Suppressor macrophage treated with lipopolysaccharide for 1 hour (primary cell): ENCODE data around the gene IQSEC1.

ENCODE experiments used
- DNase-seq, 3 donors: peaks; one replicate each; pipeline ENCODE4 v3.0.0-alpha.2; 2020 to 2022

The IQSEC1 gene

DNA sequence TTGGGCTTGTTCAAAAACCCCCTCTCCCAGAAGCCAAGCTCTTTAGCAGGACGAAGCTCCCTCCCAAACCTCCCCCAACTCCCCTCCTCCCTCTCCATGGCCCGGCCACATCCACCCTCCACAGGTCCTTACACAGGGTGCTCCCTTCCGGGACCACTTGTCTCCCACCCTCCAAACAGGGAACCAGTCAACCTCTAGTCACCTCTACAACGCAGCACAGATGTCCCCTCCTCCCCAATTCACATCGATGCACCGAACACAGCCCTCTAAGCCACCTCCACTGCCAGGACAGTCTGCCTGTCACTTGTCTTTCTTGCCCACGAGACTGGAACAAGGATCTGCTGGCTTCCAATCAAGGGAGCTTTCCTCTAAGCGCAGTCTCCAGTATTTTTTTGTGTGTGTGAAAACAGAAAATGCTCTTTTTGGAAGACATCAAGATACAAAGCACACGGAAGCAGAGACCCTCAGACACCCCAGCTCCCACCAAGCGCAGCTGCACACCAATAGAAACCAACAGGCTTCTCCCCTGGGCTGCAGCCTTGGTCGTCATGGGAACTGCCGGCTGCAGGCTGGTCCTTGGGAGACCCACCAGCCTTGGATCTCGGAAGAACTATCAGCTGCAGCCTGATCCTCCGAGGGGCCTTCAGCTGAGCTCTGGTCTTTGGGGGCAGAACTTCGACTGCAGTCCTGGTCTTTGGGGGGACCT, 26.5 kb downstream of the IQSEC1 start:
- DNase-seq: no peak

DNA sequence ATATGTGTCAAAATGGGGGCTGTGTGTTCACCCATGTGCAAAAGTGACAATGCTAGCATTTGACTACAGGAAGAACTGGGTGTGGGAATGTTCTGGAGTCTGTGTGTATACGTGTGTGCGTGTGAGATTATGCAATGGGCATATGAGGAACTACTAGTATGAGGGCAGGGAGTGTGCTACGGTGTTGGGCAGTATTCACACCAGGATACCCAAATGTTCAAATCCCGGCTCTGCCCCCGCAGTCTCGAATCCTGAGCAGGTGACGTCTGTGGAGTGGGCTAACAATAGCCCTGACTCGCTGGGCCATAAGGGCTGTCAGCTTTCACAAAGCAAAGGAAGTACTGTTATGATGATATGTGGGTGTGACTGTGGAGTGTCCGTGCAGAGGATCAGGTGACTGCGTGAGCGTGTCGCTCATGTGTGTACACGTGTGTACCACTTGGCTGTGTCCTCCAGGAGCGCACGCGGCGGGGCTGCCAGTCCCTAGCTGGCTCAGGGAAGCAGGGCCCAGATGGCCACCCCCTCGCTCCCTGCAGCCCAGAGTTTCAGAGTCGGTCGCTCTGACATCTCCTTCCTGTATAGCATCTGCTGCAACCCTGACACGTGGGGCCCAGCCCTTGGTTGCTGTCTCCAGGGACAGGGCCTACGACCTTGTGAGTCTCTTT, 27.2 kb downstream of the IQSEC1 start:
- DNase-seq: peak; percentile 52 to 65 (median 53)

DNA sequence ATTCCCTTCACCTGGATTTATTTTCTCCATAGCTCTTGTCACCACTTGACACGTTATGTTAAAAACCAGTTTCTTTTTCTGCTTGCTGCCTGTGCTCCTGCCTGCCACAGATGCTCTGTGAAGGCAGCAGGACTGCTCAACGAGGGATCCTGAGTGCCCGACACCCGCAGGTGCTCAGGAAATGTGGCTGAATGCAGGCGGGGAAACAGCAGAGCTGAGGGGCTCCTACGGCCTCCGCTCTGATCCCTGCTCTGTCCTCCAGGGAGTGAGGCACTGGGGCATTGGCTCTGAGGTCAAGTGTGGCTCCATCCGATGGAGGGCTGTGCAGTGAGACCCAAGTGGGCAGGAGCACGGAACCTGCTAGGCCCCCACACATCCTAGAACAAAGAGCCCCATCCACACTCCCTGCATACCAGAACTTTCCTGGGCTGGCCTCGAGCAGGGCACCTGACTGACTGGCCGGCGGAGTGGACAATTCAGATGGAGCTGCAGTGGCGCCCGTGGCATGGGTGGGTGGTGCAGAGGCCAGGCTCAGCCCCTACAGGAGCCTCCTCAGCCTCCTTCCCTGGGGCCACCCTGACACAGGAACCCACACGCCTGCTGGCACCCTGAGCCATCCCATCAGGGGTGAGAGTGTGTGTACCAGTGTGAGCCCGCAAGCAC, 27.9 kb downstream of the IQSEC1 start:
- no peak for DNase-seq

DNA sequence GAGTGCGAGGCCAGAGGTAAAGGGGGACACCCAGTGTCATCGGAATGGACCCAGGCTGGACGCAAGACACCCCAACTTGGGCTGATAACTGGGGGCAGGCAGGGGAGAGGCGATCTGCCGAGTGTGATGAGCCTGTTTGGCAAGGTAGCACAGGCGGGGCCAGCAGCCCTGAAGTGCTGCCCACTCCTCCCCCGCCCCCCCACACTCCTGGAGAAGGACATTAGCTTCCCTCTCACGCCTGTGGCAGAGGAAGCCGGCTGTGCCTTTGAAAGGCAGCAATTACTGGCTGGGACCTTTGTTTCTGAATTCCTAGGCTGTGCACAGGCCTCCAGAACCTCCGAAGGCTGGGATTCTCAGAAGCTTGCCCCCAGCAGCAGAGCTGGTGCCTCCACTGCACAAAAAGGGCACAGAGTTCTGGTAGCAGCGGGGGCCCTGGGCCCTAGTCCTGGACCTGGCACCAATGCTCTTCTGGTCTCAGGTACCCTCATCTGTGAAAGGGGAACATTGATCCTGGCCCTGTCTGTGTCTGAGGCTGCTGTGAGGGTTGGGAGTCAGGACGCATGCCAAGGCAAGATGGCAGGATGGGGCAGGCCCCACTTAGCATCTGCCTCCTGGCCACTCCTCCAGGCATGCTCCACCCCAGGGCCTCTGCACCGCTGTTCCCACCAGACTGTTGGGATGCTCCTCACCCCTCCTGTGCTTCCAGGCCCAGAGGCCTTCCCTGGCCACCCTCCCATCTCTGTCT, 28.6 kb downstream of the IQSEC1 start:
- DNase-seq: no peak

DNA sequence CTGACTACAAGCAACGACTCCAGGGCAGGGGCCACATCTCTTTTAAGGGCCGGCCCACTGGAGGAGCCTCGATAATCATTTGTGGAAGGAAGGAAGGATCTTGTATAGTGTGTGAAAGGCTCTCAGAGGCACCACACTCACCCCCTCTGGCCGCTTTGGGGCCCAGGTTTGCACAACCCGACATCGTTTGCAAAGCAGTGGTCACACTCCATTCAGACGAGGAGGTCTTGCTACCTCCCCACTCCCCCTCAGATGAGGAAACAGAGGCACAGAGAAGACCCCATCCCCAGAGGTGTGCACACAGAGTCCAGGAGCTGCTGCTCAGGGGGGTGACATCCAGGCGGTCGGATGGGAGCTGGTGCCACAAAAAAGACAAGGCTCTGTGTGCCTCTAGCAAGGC, 29.6 kb downstream of the IQSEC1 start:
- no peak for DNase-seq

DNA sequence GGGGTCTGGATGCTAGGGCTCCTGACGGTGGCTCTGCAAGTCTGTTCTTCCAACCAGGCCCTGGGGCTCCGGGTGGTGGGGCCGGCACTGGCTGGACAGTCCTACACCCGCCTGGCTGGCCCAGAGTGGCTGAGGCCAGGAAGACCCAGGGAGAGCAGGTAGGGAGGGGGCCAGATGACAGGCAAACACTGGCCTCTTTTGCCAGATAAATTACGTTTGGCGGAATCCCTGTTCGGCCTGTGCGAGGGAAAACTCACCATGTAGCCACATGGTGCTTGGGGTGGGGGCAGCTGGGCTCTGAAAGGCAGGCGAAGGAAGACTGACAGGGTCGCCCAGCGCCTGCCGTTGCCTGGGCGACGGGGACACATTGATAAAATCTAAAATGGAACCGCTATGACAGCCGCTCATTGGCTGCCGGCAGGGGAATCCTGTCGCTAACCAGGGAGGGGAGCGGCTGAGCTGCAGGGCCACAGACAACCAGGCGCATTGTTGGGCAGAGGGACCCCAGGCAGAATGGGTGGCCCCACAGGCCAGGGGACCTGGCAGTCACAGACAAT, 30.4 kb downstream of the IQSEC1 start:
- no peak for DNase-seq

DNA sequence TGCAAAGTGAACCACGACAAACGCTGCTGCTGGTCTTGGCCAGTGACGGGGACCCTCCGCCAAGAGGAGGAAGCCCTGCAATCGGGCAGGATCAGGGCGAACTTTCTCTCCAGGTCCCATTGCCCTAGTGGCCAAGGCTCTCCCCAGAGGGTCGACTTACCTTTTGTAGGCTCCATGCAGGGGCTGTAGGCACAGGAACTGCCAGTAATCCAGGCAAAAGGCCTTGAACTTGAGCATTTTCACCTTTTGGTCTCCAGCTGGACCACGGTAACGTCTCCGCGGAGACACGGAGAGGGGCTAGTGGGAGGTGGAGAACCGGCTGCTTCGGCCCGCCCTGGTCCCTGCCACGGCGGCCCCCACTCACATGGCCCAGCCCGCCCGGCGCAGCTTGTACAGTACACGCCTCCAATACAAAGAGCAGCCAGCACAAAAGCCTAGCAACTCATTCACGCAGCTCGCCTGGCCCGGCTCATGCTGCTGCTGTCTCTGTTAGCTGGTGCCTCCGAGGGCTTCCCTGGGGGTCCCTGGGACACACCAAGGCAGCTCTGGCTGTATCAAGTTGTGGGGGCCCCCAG, 31.0 kb downstream of the IQSEC1 start:
- DNase-seq: no peak

DNA sequence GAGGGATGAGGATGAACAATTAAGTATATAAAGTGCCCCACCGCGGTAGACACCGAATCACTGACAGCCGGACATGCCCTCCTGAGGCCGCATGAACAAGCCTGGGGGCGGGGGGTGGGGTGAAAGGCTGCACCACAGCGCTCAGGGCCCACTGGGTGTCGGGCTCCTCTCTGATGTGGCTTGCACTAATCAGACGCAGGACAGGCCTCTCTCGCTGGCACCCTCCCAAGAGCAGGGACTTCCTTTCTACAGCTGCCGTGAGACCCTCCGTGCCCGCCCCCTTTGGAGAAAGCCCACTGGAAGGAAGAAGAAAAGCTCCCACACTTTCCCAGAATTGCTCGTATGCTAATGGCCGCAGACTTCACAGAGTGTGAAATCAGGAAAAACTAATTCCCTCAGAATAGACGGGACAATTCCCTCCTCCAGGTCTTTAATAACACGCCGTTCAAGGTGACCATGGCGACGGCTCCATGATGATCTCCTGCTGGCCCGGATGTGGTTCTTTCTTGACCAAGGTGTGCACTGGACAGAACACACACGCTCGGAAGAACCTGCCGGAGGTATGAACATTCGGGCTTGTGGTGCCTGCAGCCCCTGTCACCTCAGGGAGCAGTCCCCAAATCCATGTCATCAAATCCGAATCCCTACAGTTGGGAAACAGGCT, 32.0 kb downstream of the IQSEC1 start:
- DNase-seq: no peak

DNA sequence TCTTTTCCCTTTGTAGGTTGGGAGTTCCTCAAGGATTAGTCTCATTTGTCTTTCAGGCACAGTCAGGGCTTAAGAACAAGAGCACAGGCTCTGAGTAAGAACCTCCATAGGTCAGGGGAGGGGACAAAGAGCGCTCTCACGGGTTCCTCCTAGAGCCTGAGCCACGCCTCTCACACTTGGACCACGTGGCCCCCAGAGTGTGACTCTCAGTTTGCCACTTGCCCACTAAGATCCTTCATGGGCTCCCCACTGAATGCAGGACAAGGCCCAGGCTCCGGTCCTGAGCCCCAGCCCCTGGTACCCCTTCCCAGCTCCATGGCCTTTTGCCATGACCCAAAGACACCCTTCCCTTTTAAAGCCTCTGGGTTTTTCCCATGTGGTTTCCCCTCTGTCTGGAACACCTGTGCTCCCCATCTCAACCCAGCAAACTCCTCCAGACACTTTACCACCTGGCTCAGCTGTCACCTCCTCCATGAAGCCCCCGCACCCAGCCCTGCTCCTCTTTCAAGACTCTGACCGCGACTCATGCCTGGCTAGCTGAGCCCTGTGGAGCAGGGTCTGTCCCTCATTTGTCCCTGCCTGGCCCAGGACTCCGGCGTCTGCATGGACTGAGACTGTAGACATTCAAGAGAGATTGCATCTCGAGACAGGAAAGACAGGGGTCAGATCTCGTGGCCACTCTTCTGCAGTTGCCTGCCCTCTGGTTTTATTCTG, 32.7 kb downstream of the IQSEC1 start:
- peak; percentile 69 to 77 (median 72) for DNase-seq

DNA sequence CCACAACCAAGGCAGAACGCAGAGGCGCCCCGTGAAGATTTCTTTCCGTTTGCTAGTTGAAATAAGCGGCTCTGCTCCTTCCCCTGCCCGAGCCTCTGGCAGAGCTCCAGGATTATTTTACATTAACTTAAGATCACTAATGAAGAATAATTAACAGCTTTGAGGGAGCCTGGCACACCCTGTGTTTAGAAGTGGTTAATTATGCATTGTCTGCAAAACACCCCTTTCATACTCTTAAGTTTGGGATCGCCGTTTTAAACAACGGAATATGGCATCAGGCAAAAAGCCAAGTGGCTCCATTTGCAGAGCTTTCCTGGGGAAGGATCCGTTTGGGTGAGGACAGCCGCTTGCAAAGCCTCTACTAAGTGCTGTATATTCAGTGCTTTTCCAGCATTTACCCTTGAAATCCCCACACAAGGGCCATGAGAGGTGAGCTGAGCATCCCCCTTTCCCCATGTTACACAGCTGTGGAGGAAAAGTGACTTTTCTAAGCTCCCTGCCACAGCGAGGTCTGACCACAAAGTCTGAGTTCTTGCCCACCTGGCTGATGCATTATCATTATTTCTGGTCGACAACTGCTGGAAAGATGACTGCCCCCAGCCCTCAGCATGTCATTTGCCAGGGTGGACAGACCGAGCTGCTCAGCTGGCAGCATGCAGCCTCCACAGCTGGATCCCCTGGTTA, 33.9 kb downstream of the IQSEC1 start:
- no peak for DNase-seq

DNA sequence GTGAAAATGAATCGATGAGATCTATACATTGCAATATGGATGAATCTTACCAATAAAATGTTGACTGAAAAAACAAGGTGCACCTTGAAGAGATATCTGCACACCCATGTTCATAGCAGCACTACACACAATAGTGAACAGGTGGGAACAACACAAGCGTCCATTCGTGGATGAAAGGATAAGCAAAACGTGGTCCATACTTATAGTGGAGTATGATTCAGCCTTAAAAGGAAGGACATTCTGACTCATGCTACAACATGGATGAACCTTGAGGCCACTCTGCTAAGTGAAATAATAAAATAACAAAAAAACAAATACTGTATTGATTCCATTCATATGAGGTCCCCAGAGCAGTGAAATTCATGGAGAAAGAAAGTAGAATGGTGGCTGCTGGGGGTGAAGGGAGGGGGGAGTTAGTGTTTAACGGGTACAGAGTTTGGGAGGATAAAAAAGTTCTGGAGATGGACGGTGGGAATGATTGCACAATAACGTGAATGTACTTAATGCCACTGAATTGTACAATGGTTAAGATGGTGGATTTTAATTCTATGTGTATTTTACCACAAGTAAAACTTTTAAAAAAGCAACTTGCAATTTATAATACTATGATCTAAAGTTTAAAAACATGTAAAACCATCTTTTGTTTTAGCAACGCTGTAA, 35.6 kb downstream of the IQSEC1 start:
- DNase-seq: no peak

DNA sequence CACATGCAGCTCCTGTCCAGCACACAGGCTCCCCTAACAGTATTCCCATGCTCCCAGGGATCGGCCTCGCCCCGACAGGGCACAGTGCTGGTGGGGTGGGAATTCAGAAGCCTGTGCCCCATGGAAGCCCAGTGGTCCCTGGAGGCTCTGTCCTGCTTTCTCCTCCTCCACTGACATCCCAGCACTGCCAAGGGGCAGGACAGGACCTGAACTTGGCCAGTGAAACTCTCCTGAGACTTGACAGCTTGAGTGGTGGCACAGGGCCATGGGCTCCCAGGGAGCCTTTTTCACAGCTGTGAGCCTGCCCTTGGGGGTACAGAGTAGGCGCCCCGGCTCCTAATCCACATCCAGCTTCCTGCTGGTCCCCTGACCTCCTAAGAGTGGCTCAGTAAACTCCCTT, 38.4 kb downstream of the IQSEC1 start:
- DNase-seq: no peak

DNA sequence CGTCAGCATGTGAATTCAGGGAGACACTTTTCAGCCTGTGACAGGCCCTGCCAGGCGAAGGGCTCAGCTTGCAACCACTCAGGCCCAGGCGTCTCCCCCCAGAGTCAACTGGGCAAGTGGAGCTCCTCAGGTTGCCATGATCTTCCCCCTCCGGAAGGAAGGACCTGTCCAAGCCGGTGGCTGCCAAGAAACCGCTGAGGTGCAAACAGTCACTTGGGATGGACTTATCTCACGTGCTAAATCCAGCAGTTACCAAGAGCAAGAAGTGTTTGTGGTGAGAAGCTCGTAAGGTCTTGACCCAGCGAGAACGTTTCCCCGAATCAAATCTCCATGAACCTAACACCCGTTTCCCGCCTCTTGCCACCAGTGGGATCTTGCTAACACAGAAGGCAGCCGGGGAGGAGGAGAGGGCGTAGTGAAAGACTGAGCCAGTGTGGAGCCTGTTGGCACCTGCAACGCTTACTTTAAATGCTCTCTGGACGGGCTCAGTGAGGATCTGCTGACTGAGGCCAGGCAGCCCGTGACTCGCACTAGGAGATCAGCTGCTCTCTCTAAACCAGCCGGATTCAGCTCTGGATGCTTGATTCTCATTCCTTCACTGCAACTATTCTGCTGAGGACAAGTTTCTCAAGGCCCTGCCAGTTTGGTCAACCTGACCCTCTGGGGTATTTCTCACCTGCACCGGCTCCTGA, 39.0 kb downstream of the IQSEC1 start:
- DNase-seq: no peak

DNA sequence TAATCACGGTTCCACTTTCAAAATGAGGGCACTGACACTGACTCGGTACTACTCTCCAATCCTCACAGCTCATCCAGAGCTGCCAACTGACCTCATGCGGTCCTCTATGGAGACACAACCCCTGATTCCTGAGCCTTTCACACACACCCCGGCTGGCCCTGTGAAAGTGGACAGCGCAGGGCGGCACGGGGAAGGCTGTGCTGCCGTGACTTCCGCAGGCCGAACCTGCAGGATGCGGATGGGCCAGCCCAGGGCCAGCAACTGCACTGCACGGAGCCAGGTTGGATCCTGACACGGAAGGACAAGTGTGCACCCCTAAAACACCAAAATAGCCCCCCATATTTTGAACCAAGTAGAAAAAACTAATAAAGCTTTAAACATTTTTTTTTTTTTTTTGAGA, 41.0 kb downstream of the IQSEC1 start:
- DNase-seq: no peak

DNA sequence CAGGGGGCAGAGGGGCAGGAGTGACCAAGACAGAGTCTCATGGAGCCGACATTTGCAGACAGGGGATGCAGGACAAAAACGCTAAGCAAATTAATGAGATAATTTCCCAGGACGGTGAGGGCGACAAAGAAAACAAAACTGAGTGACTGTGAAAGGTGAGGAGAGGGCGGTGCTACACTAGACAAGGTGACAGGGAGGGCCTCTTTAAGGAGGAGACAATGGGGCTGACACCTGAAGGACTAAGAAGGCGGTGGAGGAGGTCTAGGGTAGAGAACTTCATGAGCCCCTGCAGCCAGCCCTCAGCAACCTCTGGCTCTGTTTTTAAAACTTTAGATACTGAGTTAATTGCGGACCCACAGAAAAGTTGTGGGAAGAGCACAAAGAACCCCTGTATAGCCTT, 41.6 kb downstream of the IQSEC1 start:
- no peak for DNase-seq

DNA sequence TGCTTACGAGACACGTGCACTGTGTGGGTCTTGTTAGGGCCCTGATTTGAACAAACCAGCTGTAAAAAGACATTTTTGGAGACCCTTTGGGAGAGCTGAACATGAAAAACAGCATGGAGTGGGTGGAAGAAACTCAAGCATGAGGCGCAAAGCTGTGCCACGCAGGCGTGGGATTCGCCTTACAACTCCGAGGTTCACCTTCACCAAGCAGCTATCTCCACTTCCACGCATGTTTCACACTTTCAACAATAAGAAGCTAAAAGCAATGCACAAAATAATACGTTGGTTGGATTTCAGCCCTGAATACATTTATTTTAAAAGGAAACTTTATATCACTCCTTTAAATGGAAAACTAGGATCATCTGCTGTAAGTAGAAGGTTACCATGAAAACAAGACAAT, 42.5 kb downstream of the IQSEC1 start:
- no peak for DNase-seq

DNA sequence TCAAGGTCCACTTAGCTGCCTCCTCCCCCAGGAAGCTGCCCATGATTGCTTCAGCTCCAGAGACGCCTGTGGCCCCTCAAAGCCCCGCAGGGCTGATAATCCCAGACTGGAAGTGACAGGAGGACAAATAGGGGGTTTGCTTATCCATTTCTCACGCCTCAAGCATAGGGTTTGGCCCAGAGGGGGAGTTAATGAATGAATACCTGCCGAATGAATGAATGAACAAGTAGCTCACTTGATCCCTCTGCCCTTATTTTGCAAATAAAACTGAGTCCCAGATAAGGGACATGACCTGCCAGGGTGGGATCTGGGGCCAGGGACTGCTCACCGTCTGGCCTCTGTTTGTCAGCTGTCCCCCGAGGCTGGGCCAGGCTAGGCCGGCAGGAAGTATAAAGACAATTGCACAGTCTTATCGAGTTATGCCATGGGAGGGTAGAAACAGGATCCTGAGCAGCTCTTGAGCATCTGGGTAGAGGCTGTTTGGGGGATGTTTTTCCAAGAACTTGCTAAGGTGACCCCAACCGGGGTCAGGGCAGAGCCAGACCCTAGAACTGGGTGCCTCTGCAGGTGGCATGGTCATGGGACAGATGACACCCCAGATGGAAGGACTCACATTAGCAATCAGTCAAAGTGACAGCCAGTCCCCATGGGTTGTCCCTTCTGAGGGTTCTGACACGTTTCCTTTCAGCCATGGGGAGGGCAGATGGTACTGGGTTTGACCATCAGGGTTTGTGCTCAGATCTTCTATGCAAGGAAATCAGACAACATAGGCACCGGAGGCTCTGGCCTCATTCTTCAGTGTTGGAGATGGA, 45.0 kb downstream of the IQSEC1 start:
- no peak for DNase-seq

DNA sequence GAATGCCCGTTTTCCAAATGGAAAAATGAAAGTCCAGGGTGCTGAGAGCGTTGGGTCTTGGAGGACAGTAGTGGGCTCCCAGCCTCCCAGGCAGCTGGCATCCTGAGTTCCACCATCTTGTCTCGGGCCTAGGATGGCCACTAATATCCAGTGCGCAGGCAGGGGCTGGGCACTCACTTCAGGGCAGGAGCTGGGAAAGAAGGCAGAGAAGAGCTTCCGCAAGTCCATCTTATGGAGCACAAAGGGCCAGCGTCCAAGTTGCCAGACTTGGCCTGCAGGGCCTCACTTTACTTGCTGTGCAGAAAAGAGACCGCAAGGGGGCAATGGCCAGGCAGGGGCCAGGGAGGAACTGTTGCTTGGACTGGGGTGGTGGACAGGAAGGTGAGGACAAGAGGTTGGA, 46.1 kb downstream of the IQSEC1 start:
- no peak for DNase-seq

DNA sequence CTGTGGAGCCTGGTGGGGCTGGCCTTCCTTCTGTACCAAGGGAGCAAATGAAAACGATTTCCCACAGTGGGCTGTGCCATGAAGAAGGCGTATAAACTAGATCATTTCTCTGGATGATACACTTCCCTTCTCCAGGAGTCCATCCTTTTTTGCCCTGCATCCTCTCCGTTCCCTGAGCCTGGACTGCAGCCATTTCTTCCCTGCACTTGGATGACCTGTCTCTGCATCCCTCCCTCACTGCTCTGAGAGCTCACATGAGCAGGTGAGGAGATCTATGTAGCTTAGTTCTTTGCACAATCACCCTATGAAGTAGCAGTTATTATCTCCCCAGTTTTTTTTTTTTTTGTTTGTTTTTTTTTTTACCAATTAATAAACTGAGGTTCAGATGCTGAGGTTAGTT, 46.7 kb downstream of the IQSEC1 start:
- no peak for DNase-seq
